GM10847 (cell line): Measurements from ENCODE around the gene STX18.

ENCODE experiments used
- POLR2A ChIP-seq: IDR thresholded peaks from 2 replicates; pipeline ENCODE4 v1.6.1; 2011; ENCODE audit not compliant: insufficient read length; ENCODE audit errors: extremely low read depth

STX18 gene

DNA sequence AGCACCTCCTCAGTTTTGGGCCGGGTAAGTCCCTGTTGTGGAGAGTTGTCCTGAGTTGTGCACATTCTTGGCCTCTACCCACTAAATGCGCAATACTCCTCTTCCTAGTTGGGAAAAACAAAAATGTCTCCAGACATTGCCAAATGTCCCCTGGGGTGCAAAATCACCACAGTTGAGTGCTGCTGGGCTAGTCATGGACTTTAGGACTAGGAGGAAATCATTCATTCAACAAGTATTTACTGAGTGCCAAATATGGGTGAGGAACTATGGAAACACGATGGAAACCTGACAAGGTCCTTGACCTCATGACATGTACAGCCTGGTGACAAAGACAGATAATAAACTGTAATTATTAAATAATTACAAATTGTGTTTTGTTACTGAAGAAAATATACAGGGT lies 71.6 kb downstream of the STX18 start:
- TF ChIP-seq POLR2A, result no peak

- TF ChIP-seq POLR2A, result no peak
These were observed 78.9 kb downstream of the STX18 start for GRCh38 chr4:4462970-4463369.

GRCh38 chr4:4461850-4462249 lies 80.0 kb downstream of the STX18 start:
- TF ChIP-seq POLR2A, result no peak

- TF ChIP-seq POLR2A, result no peak
These were observed 80.7 kb downstream of the STX18 start for GRCh38 chr4:4461178-4461577.

DNA sequence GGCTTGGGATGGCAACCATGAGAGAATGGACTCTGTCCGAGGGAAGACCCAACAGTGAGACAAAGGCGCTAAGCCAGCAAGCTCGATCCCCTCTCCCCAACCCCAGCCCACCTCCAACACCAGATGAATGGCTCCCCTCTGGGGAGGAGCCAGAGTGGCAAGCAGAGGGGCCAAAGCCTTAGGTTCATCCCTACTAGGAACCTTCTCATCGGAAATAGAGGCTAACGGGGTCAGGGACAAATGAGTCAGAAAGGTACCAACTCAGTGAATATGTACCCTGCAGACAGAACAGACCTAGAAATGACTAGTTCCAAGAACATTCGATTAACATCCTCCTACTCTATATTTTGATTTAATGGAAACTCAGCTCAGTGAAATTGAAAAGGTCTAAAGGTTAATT lies 81.1 kb downstream of the STX18 start:
- TF ChIP-seq POLR2A, result no peak

DNA sequence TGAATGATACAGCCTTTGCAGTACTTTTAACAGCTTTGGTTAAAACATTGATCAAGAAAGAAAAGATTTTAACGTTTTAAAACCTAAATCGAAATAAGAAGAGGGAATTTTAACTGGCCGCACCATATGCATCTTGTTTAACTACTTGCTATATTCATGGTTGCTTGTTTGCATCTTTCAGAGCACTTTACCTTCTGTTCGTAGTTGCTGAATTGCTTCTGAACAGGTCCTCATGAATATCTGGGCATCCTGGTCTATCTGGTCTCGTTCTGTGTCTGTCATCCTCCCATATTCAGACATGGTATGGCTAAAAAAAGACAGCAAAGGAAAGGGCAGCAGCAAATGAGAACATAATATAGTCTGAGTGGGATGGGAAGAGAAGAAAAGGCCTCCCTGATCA lies 82.7 kb downstream of the STX18 start:
- no peak for TF ChIP-seq POLR2A

GRCh38 chr4:4457803-4458553 lies 83.9 kb downstream of the STX18 start:
- no peak for TF ChIP-seq POLR2A

- TF ChIP-seq POLR2A, result no peak
These were observed 84.9 kb downstream of the STX18 start for GRCh38 chr4:4456816-4457578.

GRCh38 chr4:4456351-4456750 lies 85.5 kb downstream of the STX18 start:
- TF ChIP-seq POLR2A, result no peak

GRCh38 chr4:4455210-4455865 lies 86.5 kb downstream of the STX18 start:
- TF ChIP-seq POLR2A, result no peak

- no peak for TF ChIP-seq POLR2A
These were observed 95.4 kb downstream of the STX18 start for GRCh38 chr4:4446434-4446833.

- no peak for TF ChIP-seq POLR2A
These were observed 98.0 kb downstream of the STX18 start for GRCh38 chr4:4443821-4444220.

DNA sequence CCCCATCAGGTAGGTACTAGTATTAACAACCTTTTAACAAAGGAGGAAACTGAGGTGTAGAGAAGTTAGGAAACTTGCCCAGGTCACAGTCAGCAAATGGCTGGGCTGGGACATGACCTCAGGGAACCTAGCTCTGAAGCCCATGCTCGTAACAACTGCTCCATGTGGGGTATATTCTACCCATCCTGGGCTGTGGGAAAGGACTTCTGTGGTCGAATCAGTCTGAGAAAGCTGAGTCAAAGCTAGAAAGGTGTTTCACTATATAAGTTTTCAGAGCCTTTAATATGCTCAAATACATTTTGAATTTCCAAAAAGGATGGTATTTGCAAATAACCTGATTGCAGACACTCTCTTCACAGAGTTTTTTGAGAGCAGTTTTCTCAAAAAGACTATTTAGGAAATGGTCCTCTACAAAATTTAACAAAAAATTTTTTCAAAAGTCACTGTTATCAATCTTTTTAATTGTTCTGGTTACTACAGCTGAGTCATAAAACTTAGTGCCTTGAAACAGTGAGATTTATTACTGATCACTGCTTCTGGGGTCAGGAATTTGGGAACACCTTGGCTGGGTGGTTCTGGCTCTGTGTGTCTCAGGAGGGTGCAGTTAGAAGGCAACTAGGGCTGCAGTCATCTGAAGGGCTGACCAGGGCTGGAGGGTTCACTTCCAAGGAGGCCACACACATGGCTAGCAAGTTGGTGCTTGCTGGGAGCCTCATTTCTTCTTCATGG lies 101.4 kb downstream of the STX18 start:
- no peak for TF ChIP-seq POLR2A

GRCh38 chr4:4439782-4440181 lies 102.1 kb downstream of the STX18 start:
- TF ChIP-seq POLR2A, result no peak

DNA sequence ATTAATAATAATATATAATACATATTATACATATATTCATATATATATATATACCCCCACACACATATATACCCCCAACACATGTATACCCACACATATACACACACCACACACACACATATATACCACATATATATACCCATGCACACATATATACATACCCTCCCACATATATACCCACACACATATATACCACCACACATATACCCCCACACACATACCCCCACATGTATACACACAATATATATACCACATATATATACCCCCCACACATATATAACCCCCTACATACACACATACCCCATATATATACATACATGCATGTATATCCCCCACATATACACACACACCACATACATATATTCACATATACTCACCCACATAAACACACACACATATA lies 103.0 kb downstream of the STX18 start:
- no peak for TF ChIP-seq POLR2A
